SU-DHL-6 (cell line): ENCODE results near the gene HIVEP3.

Experiments used
- H2AFZ ChIP-seq: fragments of 200-600 bp; sonication (generic); 2 replicates; pipeline ENCODE4 v1.6.1; 2014; ENCODE audit warnings: low read depth, mild to moderate bottlenecking, moderate library complexity, mixed read lengths, antibody characterized with exemption, low read length; ENCODE audit not compliant: severe bottlenecking
- H3F3A ChIP-seq: fragments of 200-600 bp; shearing (Covaris generic); 2 replicates; pipeline ENCODE4 v1.6.0; 2016; ENCODE audit warnings: antibody characterized with exemption, mild to moderate bottlenecking; ENCODE audit not compliant: insufficient read depth
- H3K27ac ChIP-seq: fragments of 200-600 bp; sonication (generic); 2 replicates; pipeline ENCODE4 v1.5.1; 2016; ENCODE audit warnings: low read depth, mild to moderate bottlenecking, low read length, moderate library complexity, mixed read lengths
- H3K27me3 ChIP-seq: fragments of 200-600 bp; sonication (generic), shearing (Covaris generic); 2 replicates; pipeline ENCODE4 v1.6.0; 2014; ENCODE audit warnings: mild to moderate bottlenecking, low read length
- H3K36me3 ChIP-seq: fragments of 200-600 bp; sonication (generic); 2 replicates; pipeline ENCODE4 v1.6.1; 2014; ENCODE audit warnings: mild to moderate bottlenecking, low read length, mixed read lengths
- H3K4me2 ChIP-seq: fragments of 300-600, 200-600 bp; shearing (Covaris generic), sonication (generic); 2 replicates; pipeline ENCODE4 v1.6.0; 2014; ENCODE audit warnings: low read length, low read depth, mild to moderate bottlenecking; ENCODE audit not compliant: poor library complexity, severe bottlenecking
- H3K4me3 ChIP-seq: fragments of 200-600 bp; sonication (generic); 2 replicates; pipeline ENCODE4 v1.5.1; 2014; ENCODE audit warnings: antibody characterized with exemption, low read length, mild to moderate bottlenecking, mixed read lengths; ENCODE audit not compliant: insufficient read depth, poor library complexity, severe bottlenecking
- H3K79me2 ChIP-seq: fragments of 200-600 bp; sonication (generic); 2 replicates; pipeline ENCODE4 v1.6.1; 2014; ENCODE audit warnings: mild to moderate bottlenecking, low read length, moderate library complexity; ENCODE audit not compliant: insufficient read depth
- H3K9ac ChIP-seq: fragments of 200-600 bp; sonication (generic); 2 replicates; pipeline ENCODE4 v1.7.0; 2014; ENCODE audit warnings: mild to moderate bottlenecking, low read length
- H3K9me2 ChIP-seq: fragments of 200-600 bp; sonication (generic); replicated peaks from 2 replicates; pipeline ENCODE4 v1.6.1; 2014; ENCODE audit warnings: low read length; ENCODE audit not compliant: insufficient read depth
- H3K9me3 ChIP-seq: fragments of 200-600 bp; sonication (generic); 2 replicates; pipeline ENCODE4 v1.6.1; 2014; ENCODE audit warnings: low read length, mixed read lengths; ENCODE audit not compliant: insufficient read depth
- H4K20me1 ChIP-seq: fragments of 200-600 bp; sonication (generic); 2 replicates; pipeline ENCODE4 v1.6.1; 2014; ENCODE audit warnings: low read depth, mild to moderate bottlenecking, antibody characterized with exemption, low read length, moderate library complexity, mixed read lengths
- EZH2phosphoT487 ChIP-seq: fragments of 200-600 bp; sonication (generic), shearing (Covaris generic); conservative IDR thresholded peaks from 2 replicates; pipeline ENCODE4 v1.6.1; 2018; ENCODE audit warnings: mild to moderate bottlenecking, antibody characterized with exemption, low read length, moderate library complexity, mixed read lengths
- TF ChIP-seq, protein P1 (sequence below): fragments of 200-600 bp; sonication (generic); IDR thresholded peaks from one replicate; pipeline ENCODE4 v1.5.1; 2017; ENCODE audit warnings: antibody characterized with exemption, mild to moderate bottlenecking, low read length, moderate library complexity; ENCODE audit not compliant: insufficient read depth, poor library complexity, severe bottlenecking

The HIVEP3 gene

GRCh38 chr1:41888756-41889155, 30.0 kb downstream of the HIVEP3 start:
- Histone ChIP-seq H3K9ac (no peak overlapping the region), H3F3A (no peaks in the 10 kb centered on the region), H3K27me3 (no peaks in the 10 kb centered on the region), H2AFZ (no peak overlapping the region), H3K4me2 (no peak overlapping the region), H3K36me3 (no peaks in the 10 kb centered on the region), H3K9me3 (no peaks in the 10 kb centered on the region), H4K20me1 (no peaks in the 10 kb centered on the region), H3K9me2 (no peaks in the 10 kb centered on the region), H3K79me2 (no peaks in the 10 kb centered on the region), H3K27ac (no peak overlapping the region), H3K4me3 (no peak overlapping the region)
- no peak for TF ChIP-seq EZH2phosphoT487
- TF ChIP-seq, protein P1, sequence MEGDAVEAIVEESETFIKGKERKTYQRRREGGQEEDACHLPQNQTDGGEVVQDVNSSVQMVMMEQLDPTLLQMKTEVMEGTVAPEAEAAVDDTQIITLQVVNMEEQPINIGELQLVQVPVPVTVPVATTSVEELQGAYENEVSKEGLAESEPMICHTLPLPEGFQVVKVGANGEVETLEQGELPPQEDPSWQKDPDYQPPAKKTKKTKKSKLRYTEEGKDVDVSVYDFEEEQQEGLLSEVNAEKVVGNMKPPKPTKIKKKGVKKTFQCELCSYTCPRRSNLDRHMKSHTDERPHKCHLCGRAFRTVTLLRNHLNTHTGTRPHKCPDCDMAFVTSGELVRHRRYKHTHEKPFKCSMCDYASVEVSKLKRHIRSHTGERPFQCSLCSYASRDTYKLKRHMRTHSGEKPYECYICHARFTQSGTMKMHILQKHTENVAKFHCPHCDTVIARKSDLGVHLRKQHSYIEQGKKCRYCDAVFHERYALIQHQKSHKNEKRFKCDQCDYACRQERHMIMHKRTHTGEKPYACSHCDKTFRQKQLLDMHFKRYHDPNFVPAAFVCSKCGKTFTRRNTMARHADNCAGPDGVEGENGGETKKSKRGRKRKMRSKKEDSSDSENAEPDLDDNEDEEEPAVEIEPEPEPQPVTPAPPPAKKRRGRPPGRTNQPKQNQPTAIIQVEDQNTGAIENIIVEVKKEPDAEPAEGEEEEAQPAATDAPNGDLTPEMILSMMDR = no peak

GRCh38 chr1:41887365-41887764, 31.4 kb downstream of the HIVEP3 start:
- H2AFZ ChIP-seq = no peak overlapping the region
- no peaks in the 10 kb centered on the region for H3K9me3 ChIP-seq
- H3F3A ChIP-seq = no peaks in the 10 kb centered on the region
- no peak overlapping the region for H3K9ac ChIP-seq
- no peaks in the 10 kb centered on the region for H3K36me3 ChIP-seq
- no peak overlapping the region for H3K4me2 ChIP-seq
- no peaks in the 10 kb centered on the region for H4K20me1 ChIP-seq
- no peak overlapping the region for H3K27ac ChIP-seq
- no peaks in the 10 kb centered on the region for H3K27me3 ChIP-seq
- TF ChIP-seq, protein P1 = no peak
- TF ChIP-seq EZH2phosphoT487 = no peak
- no peak overlapping the region for H3K4me3 ChIP-seq
- H3K9me2 ChIP-seq = no peaks in the 10 kb centered on the region
- H3K79me2 ChIP-seq = no peaks in the 10 kb centered on the region

GRCh38 chr1:41884256-41885230, 34.2 kb downstream of the HIVEP3 start:
- H3K9ac ChIP-seq = no peak overlapping the region
- H3K9me3 ChIP-seq = no peaks in the 10 kb centered on the region
- H3F3A ChIP-seq = no peaks in the 10 kb centered on the region
- TF ChIP-seq, protein P1 = no peak
- no peak for TF ChIP-seq EZH2phosphoT487
- no peak overlapping the region for H3K4me2 ChIP-seq
- H3K27ac ChIP-seq = no peak overlapping the region
- H3K9me2 ChIP-seq = no peaks in the 10 kb centered on the region
- no peak overlapping the region for H2AFZ ChIP-seq
- no peaks in the 10 kb centered on the region for H3K27me3 ChIP-seq
- no peaks in the 10 kb centered on the region for H4K20me1 ChIP-seq
- H3K79me2 ChIP-seq = no peaks in the 10 kb centered on the region
- no peak overlapping the region for H3K4me3 ChIP-seq
- H3K36me3 ChIP-seq = no peaks in the 10 kb centered on the region
